ENCODE measurements around the gene NELFCD.

NELFCD gene

GRCh38 chr20:58965270-58966064 lies 15.6 kb upstream of the NELFCD start:
- Histone ChIP-seq H3K27ac (ENCODE audit: low read length, poor library complexity, severe bottlenecking) (no peak overlapping the region), H2AFZ (ENCODE audit: low read depth, low read length) (no peak overlapping the region), H3K36me3 (ENCODE audit: control insufficient read depth in 1 of 2, insufficient read depth in 2 of 2, low read depth in 1 of 2, low read length in 2 of 2) (no peaks in the 10 kb centered on the region), H2BK5ac (ENCODE audit: low read depth, low read length, poor library complexity, severe bottlenecking) (no peak overlapping the region), H3K9ac (ENCODE audit: low read length) (no peak overlapping the region), H3K9me3 (ENCODE audit: control insufficient read depth, low read length) (peaks cover 16% of the 10 kb centered on the region), H3K79me1 (replicated peaks; ENCODE audit: low read length, poor library complexity, severe bottlenecking) (no peaks in the 10 kb centered on the region), H3K4ac (ENCODE audit: low read depth in 1 of 2, low read length in 2 of 2) (no peak overlapping the region), H4K91ac (ENCODE audit: low read length) (no peak overlapping the region), H2AK5ac (ENCODE audit: low read length, severe bottlenecking) (no peak overlapping the region), H2BK12ac (ENCODE audit: low read length in 2 of 2) (no peak overlapping the region), H3K4me2 (ENCODE audit: low read length, poor library complexity, severe bottlenecking) (no peak overlapping the region), H3K4me1 (ENCODE audit: control insufficient read depth, insufficient read depth, low read depth, low read length) (no peaks in the 10 kb centered on the region), H4K8ac (ENCODE audit: low read length) (no peak overlapping the region), H2BK120ac (ENCODE audit: low read depth, low read length) (no peak overlapping the region), H3K4me3 (ENCODE audit: insufficient read depth in 1 of 2, low read depth in 1 of 2, low read length in 2 of 2) (no peak overlapping the region), H3K27me3 (ENCODE audit: control insufficient read depth in 1 of 2, insufficient read depth in 1 of 2, low read length in 2 of 2) (peaks cover 5 to 6% of the 10 kb centered on the region in 2 experiments), H3K14ac (ENCODE audit: low read length in 2 of 2) (no peak overlapping the region), H3K23ac (ENCODE audit: low read length in 2 of 2) (no peak overlapping the region), H3K18ac (ENCODE audit: low read depth in 1 of 2, low read length in 2 of 2) (no peak overlapping the region), H2BK15ac (ENCODE audit: low read depth, poor library complexity, severe bottlenecking) (no peak overlapping the region)
- 67% methylated on average over 14 of the region's 14 CpGs for WGBS
- no peak for DNase-seq

GRCh38 chr20:58967652-58968429 lies 13.2 kb upstream of the NELFCD start:
- Histone ChIP-seq H2AK5ac (ENCODE audit: low read length, severe bottlenecking) (no peak overlapping the region), H3K14ac (ENCODE audit: low read length in 2 of 2) (no peak overlapping the region), H3K4ac (ENCODE audit: low read depth in 1 of 2, low read length in 2 of 2) (no peak overlapping the region), H2BK12ac (ENCODE audit: low read length in 2 of 2) (no peak overlapping the region), H3K9me3 (ENCODE audit: control insufficient read depth, low read length) (peaks cover 17% of the 10 kb centered on the region), H3K23ac (ENCODE audit: low read length in 2 of 2) (no peak overlapping the region), H4K8ac (ENCODE audit: low read length) (no peak overlapping the region), H3K79me1 (replicated peaks; ENCODE audit: low read length, poor library complexity, severe bottlenecking) (no peaks in the 10 kb centered on the region), H3K27ac (ENCODE audit: low read length, poor library complexity, severe bottlenecking) (no peak overlapping the region), H3K4me1 (ENCODE audit: control insufficient read depth, insufficient read depth, low read depth, low read length) (no peaks in the 10 kb centered on the region), H2BK120ac (ENCODE audit: low read depth, low read length) (no peak overlapping the region), H2BK5ac (ENCODE audit: low read depth, low read length, poor library complexity, severe bottlenecking) (no peak overlapping the region), H2BK15ac (ENCODE audit: low read depth, poor library complexity, severe bottlenecking) (no peak overlapping the region), H3K36me3 (ENCODE audit: control insufficient read depth in 1 of 2, insufficient read depth in 2 of 2, low read depth in 1 of 2, low read length in 2 of 2) (no peaks in the 10 kb centered on the region), H3K18ac (ENCODE audit: low read depth in 1 of 2, low read length in 2 of 2) (no peak overlapping the region), H3K9ac (ENCODE audit: low read length) (no peak overlapping the region), H4K91ac (ENCODE audit: low read length) (no peak overlapping the region), H3K4me2 (ENCODE audit: low read length, poor library complexity, severe bottlenecking) (no peak overlapping the region), H2AFZ (ENCODE audit: low read depth, low read length) (no peak overlapping the region), H3K4me3 (ENCODE audit: insufficient read depth in 1 of 2, low read depth in 1 of 2, low read length in 2 of 2) (no peak overlapping the region), H3K27me3 (ENCODE audit: control insufficient read depth in 1 of 2, insufficient read depth in 1 of 2, low read length in 2 of 2) (peaks cover 5 to 6% of the 10 kb centered on the region in 2 experiments)
- no peak for DNase-seq
- WGBS: 85% methylated on average over 10 of the region's 10 CpGs

GRCh38 chr20:58969439-58969838 lies 11.6 kb upstream of the NELFCD start:
- no peak overlapping the region for H2BK12ac ChIP-seq (ENCODE audit: low read length in 2 of 2)
- 67% methylated on average over 2 of the region's 2 CpGs for WGBS
- H3K23ac ChIP-seq (ENCODE audit: low read length in 2 of 2): no peak overlapping the region
- DNase-seq: no peak
- no peaks in the 10 kb centered on the region for H3K36me3 ChIP-seq (ENCODE audit: control insufficient read depth in 1 of 2, insufficient read depth in 2 of 2, low read depth in 1 of 2, low read length in 2 of 2)
- H2BK15ac ChIP-seq (ENCODE audit: low read depth, poor library complexity, severe bottlenecking): no peak overlapping the region
- no peak overlapping the region for H3K4me2 ChIP-seq (ENCODE audit: low read length, poor library complexity, severe bottlenecking)
- H3K18ac ChIP-seq (ENCODE audit: low read depth in 1 of 2, low read length in 2 of 2): no peak overlapping the region
- no peak overlapping the region for H2AFZ ChIP-seq (ENCODE audit: low read depth, low read length)
- no peak overlapping the region for H2AK5ac ChIP-seq (ENCODE audit: low read length, severe bottlenecking)
- H3K14ac ChIP-seq (ENCODE audit: low read length in 2 of 2): no peak overlapping the region
- H4K8ac ChIP-seq (ENCODE audit: low read length): no peak overlapping the region
- peaks cover 23% of the 10 kb centered on the region for H3K9me3 ChIP-seq (ENCODE audit: control insufficient read depth, low read length)
- no peaks in the 10 kb centered on the region for H3K4me1 ChIP-seq (ENCODE audit: control insufficient read depth, insufficient read depth, low read depth, low read length)
- no peak overlapping the region for H3K4ac ChIP-seq (ENCODE audit: low read depth in 1 of 2, low read length in 2 of 2)
- H3K4me3 ChIP-seq (ENCODE audit: insufficient read depth in 1 of 2, low read depth in 1 of 2, low read length in 2 of 2): no peak overlapping the region
- peaks cover 5 to 6% of the 10 kb centered on the region in 2 experiments for H3K27me3 ChIP-seq (ENCODE audit: control insufficient read depth in 1 of 2, insufficient read depth in 1 of 2, low read length in 2 of 2)
- no peak overlapping the region for H4K91ac ChIP-seq (ENCODE audit: low read length)
- no peak overlapping the region for H2BK120ac ChIP-seq (ENCODE audit: low read depth, low read length)
- no peak overlapping the region for H3K9ac ChIP-seq (ENCODE audit: low read length)
- no peaks in the 10 kb centered on the region for H3K79me1 ChIP-seq (replicated peaks; ENCODE audit: low read length, poor library complexity, severe bottlenecking)
- no peak overlapping the region for H2BK5ac ChIP-seq (ENCODE audit: low read depth, low read length, poor library complexity, severe bottlenecking)
- H3K27ac ChIP-seq (ENCODE audit: low read length, poor library complexity, severe bottlenecking): no peak overlapping the region

- Histone ChIP-seq H3K27me3 (ENCODE audit: control insufficient read depth in 1 of 2, insufficient read depth in 1 of 2, low read length in 2 of 2) (peaks cover 5% of the 10 kb centered on the region in 2 experiments), H2BK120ac (ENCODE audit: low read depth, low read length) (no peak overlapping the region), H2BK12ac (ENCODE audit: low read length in 2 of 2) (no peak overlapping the region), H3K9me3 (ENCODE audit: control insufficient read depth, low read length) (peaks cover 24% of the 10 kb centered on the region), H2BK15ac (ENCODE audit: low read depth, poor library complexity, severe bottlenecking) (no peak overlapping the region), H3K4me2 (ENCODE audit: low read length, poor library complexity, severe bottlenecking) (no peak overlapping the region), H3K27ac (ENCODE audit: low read length, poor library complexity, severe bottlenecking) (no peak overlapping the region), H3K18ac (ENCODE audit: low read depth in 1 of 2, low read length in 2 of 2) (no peak overlapping the region), H3K79me1 (replicated peaks; ENCODE audit: low read length, poor library complexity, severe bottlenecking) (no peaks in the 10 kb centered on the region), H3K4me3 (ENCODE audit: insufficient read depth in 1 of 2, low read depth in 1 of 2, low read length in 2 of 2) (no peak overlapping the region), H2BK5ac (ENCODE audit: low read depth, low read length, poor library complexity, severe bottlenecking) (no peak overlapping the region), H2AK5ac (ENCODE audit: low read length, severe bottlenecking) (no peak overlapping the region), H3K4ac (ENCODE audit: low read depth in 1 of 2, low read length in 2 of 2) (no peak overlapping the region), H3K4me1 (ENCODE audit: control insufficient read depth, insufficient read depth, low read depth, low read length) (no peaks in the 10 kb centered on the region), H4K8ac (ENCODE audit: low read length) (no peak overlapping the region), H3K9ac (ENCODE audit: low read length) (no peak overlapping the region), H2AFZ (ENCODE audit: low read depth, low read length) (no peak overlapping the region), H4K91ac (ENCODE audit: low read length) (no peak overlapping the region), H3K23ac (ENCODE audit: low read length in 2 of 2) (no peak overlapping the region), H3K14ac (ENCODE audit: low read length in 2 of 2) (no peak overlapping the region), H3K36me3 (ENCODE audit: control insufficient read depth in 1 of 2, insufficient read depth in 2 of 2, low read depth in 1 of 2, low read length in 2 of 2) (no peaks in the 10 kb centered on the region)
- DNase-seq: no peak
- WGBS: 71% methylated on average over 1 of the region's 1 CpG
Observed at GRCh38 chr20:58970146-58970545, 10.9 kb upstream of the NELFCD start.

Measured in mesenchymal stem cell (in vitro differentiated cells and primary cell).